Activated CD4-positive, alpha-beta T cell treated with anti-CD3 and anti-CD28 coated beads for 48 hours (primary cell): ENCODE measurements around the gene ZNF407.

Experiments
- DNase-seq: peaks from one replicate; pipeline ENCODE4 v3.0.0-alpha.2; 2020

The ZNF407 gene

GRCh38 chr18:74589811-74590210, 7.9 kb upstream of the ZNF407 start:
- DNase-seq, result no peak

- no peak for DNase-seq
Observed at GRCh38 chr18:74590671-74591070, 7.0 kb upstream of the ZNF407 start.

- DNase-seq, result no peak
Observed at GRCh38 chr18:74595431-74595830, 2.2 kb upstream of the ZNF407 start.

GRCh38 chr18:74597034-74597661, 522 bp upstream of the ZNF407 start:
- DNase-seq, result peak; percentile 78

GRCh38 chr18:74598350-74599001, 806 bp downstream of the ZNF407 start:
- peak; percentile 81 for DNase-seq

- no peak for DNase-seq
Observed at GRCh38 chr18:74604361-74604760, 6.7 kb downstream of the ZNF407 start.

GRCh38 chr18:74604774-74605173, 7.1 kb downstream of the ZNF407 start:
- no peak for DNase-seq

- DNase-seq, result no peak
Observed at GRCh38 chr18:74608681-74609080, 11.0 kb downstream of the ZNF407 start.

GRCh38 chr18:74609535-74609934, 11.9 kb downstream of the ZNF407 start:
- DNase-seq, result no peak

GRCh38 chr18:74610051-74610615, 12.5 kb downstream of the ZNF407 start:
- no peak for DNase-seq

GRCh38 chr18:74610860-74611259, 13.2 kb downstream of the ZNF407 start:
- DNase-seq, result no peak

GRCh38 chr18:74611765-74612164, 14.1 kb downstream of the ZNF407 start:
- DNase-seq, result no peak

- DNase-seq, result no peak
Observed at GRCh38 chr18:74613381-74613780, 15.7 kb downstream of the ZNF407 start.

- DNase-seq, result no peak
Observed at GRCh38 chr18:74616494-74616893, 18.8 kb downstream of the ZNF407 start.

- DNase-seq, result no peak
Observed at GRCh38 chr18:74617486-74617885, 19.8 kb downstream of the ZNF407 start.

GRCh38 chr18:74622072-74622471, 24.4 kb downstream of the ZNF407 start:
- no peak for DNase-seq

GRCh38 chr18:74623047-74623816, 25.6 kb downstream of the ZNF407 start:
- peak; percentile 24 for DNase-seq

GRCh38 chr18:74624466-74624865, 26.8 kb downstream of the ZNF407 start:
- no peak for DNase-seq

GRCh38 chr18:74625157-74625556, 27.5 kb downstream of the ZNF407 start:
- no peak for DNase-seq

GRCh38 chr18:74626049-74626874, 28.6 kb downstream of the ZNF407 start:
- DNase-seq, result no peak

GRCh38 chr18:74630804-74631203, 33.1 kb downstream of the ZNF407 start:
- no peak for DNase-seq

- no peak for DNase-seq
Observed at GRCh38 chr18:74631212-74631611, 33.5 kb downstream of the ZNF407 start.
